ENCODE measurements around the gene SMARCE1.
"Not testable (repeated sequence)": the region's sequence is repeated elsewhere in the genome, so short reads cannot be mapped to it uniquely, and the experiment has no call there.

SMARCE1 gene

DNA sequence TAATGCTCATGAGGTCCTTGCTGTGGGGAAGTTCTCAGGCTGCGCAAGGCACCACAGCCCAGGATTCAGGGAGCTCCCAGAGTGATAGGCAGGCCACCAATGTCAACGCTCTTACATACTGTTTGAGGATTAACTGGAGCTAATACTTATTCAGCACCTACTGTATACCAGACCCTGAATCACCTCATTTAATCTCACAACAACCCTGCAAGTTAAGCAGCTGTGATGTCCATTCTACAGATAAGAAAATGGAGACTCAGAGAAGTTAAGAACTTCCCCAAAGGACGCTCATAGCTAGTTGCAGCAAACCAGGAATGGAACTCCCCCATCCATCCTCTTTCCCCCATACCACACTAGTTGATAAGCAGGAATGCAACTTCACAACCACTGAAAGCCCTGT is 56.9 kb downstream of the SMARCE1 start:
- in situ Hi-C loops (cut with HindIII; ENCODE audit: low sequenced_read_pairs) = no loop called here

- in situ Hi-C loops (cut with HindIII; ENCODE audit: low sequenced_read_pairs) = no loop called here
Measured at GRCh38 chr17:40588552-40588951, 59.1 kb downstream of the SMARCE1 start.

- in situ Hi-C loops (cut with HindIII; ENCODE audit: low sequenced_read_pairs) = not testable (repeated sequence)
Measured at GRCh38 chr17:40586264-40586663, 61.4 kb downstream of the SMARCE1 start.

DNA sequence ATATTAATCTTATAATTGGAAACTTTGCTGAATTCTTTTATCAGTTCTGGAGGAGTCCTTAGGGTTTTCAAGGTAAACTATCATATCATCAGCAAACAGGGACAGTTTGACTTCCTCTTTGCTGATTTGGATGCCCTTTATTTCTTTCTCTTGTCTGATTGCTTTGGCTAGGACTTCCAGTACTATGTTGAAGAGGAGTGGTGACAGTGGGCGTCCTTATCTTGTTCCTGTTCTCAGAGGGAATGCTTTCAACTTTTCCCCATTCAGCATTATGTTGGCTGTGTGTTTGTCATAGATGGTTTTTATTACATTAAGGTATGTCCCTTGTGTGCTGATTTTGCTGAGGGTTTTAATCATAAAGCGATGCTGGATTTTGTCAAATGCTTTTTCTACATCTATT is 62.7 kb downstream of the SMARCE1 start:
- in situ Hi-C loops (cut with HindIII; ENCODE audit: low sequenced_read_pairs) = not testable (repeated sequence)

GRCh38 chr17:40582328-40582901 is 65.2 kb downstream of the SMARCE1 start:
- in situ Hi-C loops (cut with HindIII; ENCODE audit: low sequenced_read_pairs) = no loop called here

GRCh38 chr17:40580140-40580539 is 67.5 kb downstream of the SMARCE1 start:
- in situ Hi-C loops (cut with HindIII; ENCODE audit: low sequenced_read_pairs) = no loop called here

- in situ Hi-C loops (cut with HindIII; ENCODE audit: low sequenced_read_pairs) = no loop called here
Measured at GRCh38 chr17:40579471-40579870, 68.1 kb downstream of the SMARCE1 start.

- in situ Hi-C loops (cut with HindIII; ENCODE audit: low sequenced_read_pairs) = no loop called here
Measured at GRCh38 chr17:40577611-40578065, 70.0 kb downstream of the SMARCE1 start.

- in situ Hi-C loops (cut with HindIII; ENCODE audit: low sequenced_read_pairs) = no loop called here
Measured at GRCh38 chr17:40576113-40576740, 71.4 kb downstream of the SMARCE1 start.

Measured in DLD1 (cell line).